ENCODE measurements around the gene RIPK4. TPM values are rescaled to one million over a fixed set of nuclear protein-coding genes. Genes with fewer than 3 reads are reported as not detected.

Gene RIPK4
- polyA plus RNA-seq, 1 donor (not counting 4 experiments of a cell fraction or from before 2014, with no cell fraction given), result 18.4 TPM

DNA sequence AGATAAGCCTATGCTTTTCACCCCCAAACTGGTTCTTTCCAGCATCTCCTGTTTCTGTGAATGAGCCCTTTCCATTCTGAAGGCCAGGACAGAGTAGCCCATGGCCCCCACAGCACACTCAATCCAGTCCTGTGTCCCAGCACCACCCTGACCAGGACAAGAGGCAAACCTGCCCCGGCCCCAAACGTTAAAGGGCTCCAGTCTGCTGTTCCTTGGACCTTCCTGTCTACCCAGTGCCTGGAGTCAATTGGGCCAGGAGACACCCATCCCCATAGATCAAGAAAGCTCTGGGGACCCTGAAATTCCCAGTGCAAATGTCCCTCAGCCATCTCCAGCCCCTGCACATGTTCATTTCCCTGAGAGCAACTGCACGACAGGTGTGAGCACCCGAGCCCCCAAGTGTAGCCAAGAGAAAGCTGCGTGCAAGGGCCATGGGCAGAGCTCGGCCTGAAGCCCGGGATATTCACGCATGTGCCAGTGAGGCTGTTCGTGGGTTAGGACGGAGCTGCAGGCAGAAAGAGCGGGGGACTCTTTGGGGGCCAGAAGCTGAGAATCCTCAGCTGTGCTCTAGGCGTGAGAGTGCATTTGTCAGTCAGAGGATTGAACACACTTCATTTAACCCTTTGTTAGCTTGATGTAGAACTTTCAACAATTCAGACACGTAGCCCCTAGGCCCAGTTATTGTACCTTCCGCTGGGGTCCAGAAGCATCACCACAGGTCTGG is 4.2 kb upstream of the RIPK4 start:
- Histone ChIP-seq H3K36me3 (ENCODE audit: control insufficient read depth in 2 of 2, extremely low read depth in 1 of 2, insufficient read depth in 2 of 2, low read length in 2 of 2) (no peaks in the 10 kb centered on the region), H3K79me2 (ENCODE audit: control insufficient read depth, insufficient read depth, low read length) (peaks cover 8% of the 10 kb centered on the region), H3K9me1 (ENCODE audit: control insufficient read depth, extremely low read depth, insufficient read depth, low read length) (no peaks in the 10 kb centered on the region), H4K20me1 (ENCODE audit: control insufficient read depth, extremely low read depth, insufficient read depth, low read length) (no peaks in the 10 kb centered on the region), H3K4me3 (ENCODE audit: control insufficient read depth in 2 of 3, extremely low read depth in 1 of 3, insufficient read depth in 2 of 3, low read depth in 1 of 3, low read length in 3 of 3) (no peak overlapping the region), H3K27me3 (ENCODE audit: control insufficient read depth, extremely low read depth, insufficient read depth, low read length) (no peaks in the 10 kb centered on the region), H3K27ac (ENCODE audit: control insufficient read depth, insufficient read depth, low read length) (no peak overlapping the region), H3K4me1 (ENCODE audit: control insufficient read depth, extremely low read depth, insufficient read depth, low read length) (peaks cover 21% of the 10 kb centered on the region), H3K9ac (ENCODE audit: control insufficient read depth, extremely low read depth, insufficient read depth, low read length) (no peak overlapping the region), H2AFZ (ENCODE audit: control insufficient read depth, low read length) (no peak overlapping the region), H3K9me3 (ENCODE audit: control insufficient read depth, low read depth, low read length) (no peaks in the 10 kb centered on the region), H3K4me2 (ENCODE audit: control insufficient read depth, extremely low read depth, insufficient read depth, low read depth, low read length) (no peak overlapping the region)
- dilution Hi-C loops (cut with MboI; ENCODE audit: extremely low pct_ligation_motif_present, low sequenced_read_pairs), result no loop called here
- no peak for TF ChIP-seq EZH2 (IDR thresholded peaks at IDR 0.05; ENCODE audit: low read length)
- TF ChIP-seq, protein P1, sequence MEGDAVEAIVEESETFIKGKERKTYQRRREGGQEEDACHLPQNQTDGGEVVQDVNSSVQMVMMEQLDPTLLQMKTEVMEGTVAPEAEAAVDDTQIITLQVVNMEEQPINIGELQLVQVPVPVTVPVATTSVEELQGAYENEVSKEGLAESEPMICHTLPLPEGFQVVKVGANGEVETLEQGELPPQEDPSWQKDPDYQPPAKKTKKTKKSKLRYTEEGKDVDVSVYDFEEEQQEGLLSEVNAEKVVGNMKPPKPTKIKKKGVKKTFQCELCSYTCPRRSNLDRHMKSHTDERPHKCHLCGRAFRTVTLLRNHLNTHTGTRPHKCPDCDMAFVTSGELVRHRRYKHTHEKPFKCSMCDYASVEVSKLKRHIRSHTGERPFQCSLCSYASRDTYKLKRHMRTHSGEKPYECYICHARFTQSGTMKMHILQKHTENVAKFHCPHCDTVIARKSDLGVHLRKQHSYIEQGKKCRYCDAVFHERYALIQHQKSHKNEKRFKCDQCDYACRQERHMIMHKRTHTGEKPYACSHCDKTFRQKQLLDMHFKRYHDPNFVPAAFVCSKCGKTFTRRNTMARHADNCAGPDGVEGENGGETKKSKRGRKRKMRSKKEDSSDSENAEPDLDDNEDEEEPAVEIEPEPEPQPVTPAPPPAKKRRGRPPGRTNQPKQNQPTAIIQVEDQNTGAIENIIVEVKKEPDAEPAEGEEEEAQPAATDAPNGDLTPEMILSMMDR (optimal IDR thresholded peaks at IDR 0.05 in 1 of 3, IDR thresholded peaks at IDR 0.05 in 1 of 3, conservative IDR thresholded peaks at IDR 0.05 in 1 of 3; ENCODE audit: extremely low read depth in 1 of 3, insufficient read depth in 2 of 3, low read length in 3 of 3), result no peak
- FAIRE-seq, result no peak
- no peak for DNase-seq (ENCODE audit: low read depth, low spot score)

DNA sequence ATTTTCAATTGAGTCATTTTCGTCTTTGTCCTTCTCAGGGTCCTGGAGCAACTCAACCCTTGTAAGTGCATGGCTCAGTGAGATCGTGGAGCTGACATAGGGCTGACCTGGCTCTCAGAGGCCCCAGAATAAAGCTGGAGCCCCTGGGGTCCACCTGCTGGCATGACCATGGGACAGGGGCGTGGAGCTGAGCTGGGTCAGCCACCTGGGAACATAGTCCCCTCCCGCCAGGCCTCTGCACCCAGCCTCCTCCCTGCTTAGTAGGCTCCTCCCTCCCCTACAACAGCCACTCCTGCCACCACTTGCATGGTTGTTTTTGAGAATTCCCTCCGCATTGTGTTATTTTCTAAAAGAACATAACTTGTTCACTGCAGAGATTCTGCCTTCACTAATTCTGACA is 3.1 kb upstream of the RIPK4 start:
- Histone ChIP-seq H3K9ac (ENCODE audit: control insufficient read depth, extremely low read depth, insufficient read depth, low read length) (no peak overlapping the region), H2AFZ (ENCODE audit: control insufficient read depth, low read length) (no peak overlapping the region), H3K79me2 (ENCODE audit: control insufficient read depth, insufficient read depth, low read length) (peaks cover 20% of the 10 kb centered on the region), H3K27ac (ENCODE audit: control insufficient read depth, insufficient read depth, low read length) (no peak overlapping the region), H3K36me3 (ENCODE audit: control insufficient read depth in 2 of 2, extremely low read depth in 1 of 2, insufficient read depth in 2 of 2, low read length in 2 of 2) (no peaks in the 10 kb centered on the region), H3K4me2 (ENCODE audit: control insufficient read depth, extremely low read depth, insufficient read depth, low read depth, low read length) (no peak overlapping the region), H3K9me1 (ENCODE audit: control insufficient read depth, extremely low read depth, insufficient read depth, low read length) (no peaks in the 10 kb centered on the region), H3K27me3 (ENCODE audit: control insufficient read depth, extremely low read depth, insufficient read depth, low read length) (no peaks in the 10 kb centered on the region), H4K20me1 (ENCODE audit: control insufficient read depth, extremely low read depth, insufficient read depth, low read length) (peaks cover 11% of the 10 kb centered on the region), H3K4me3 (ENCODE audit: control insufficient read depth in 2 of 3, extremely low read depth in 1 of 3, insufficient read depth in 2 of 3, low read depth in 1 of 3, low read length in 3 of 3) (no peak overlapping the region), H3K4me1 (ENCODE audit: control insufficient read depth, extremely low read depth, insufficient read depth, low read length) (peaks cover 25% of the 10 kb centered on the region), H3K9me3 (ENCODE audit: control insufficient read depth, low read depth, low read length) (no peaks in the 10 kb centered on the region)
- no peak for DNase-seq (ENCODE audit: low read depth, low spot score)
- dilution Hi-C loops (cut with MboI; ENCODE audit: extremely low pct_ligation_motif_present, low sequenced_read_pairs), result no loop called here
- no peak for TF ChIP-seq EZH2 (IDR thresholded peaks at IDR 0.05; ENCODE audit: low read length)
- TF ChIP-seq, protein P1 (optimal IDR thresholded peaks at IDR 0.05 in 1 of 3, IDR thresholded peaks at IDR 0.05 in 1 of 3, conservative IDR thresholded peaks at IDR 0.05 in 1 of 3; ENCODE audit: extremely low read depth in 1 of 3, insufficient read depth in 2 of 3, low read length in 3 of 3), result no peak
- no peak for FAIRE-seq
